HG02798 (cell line): Measurements from ENCODE around the gene JDP2.

Experiments
- ATAC-seq: cut with Tn5 transposase; IDR thresholded peaks from one replicate; pipeline ENCODE4 v1.9.1; 2021; ENCODE audit warnings: mild to moderate bottlenecking; ENCODE audit not compliant: unreplicated experiment, poor library complexity

Gene JDP2

GRCh38 chr14:75504411-75504810, 76.6 kb downstream of the JDP2 start:
- no peak for ATAC-seq

DNA sequence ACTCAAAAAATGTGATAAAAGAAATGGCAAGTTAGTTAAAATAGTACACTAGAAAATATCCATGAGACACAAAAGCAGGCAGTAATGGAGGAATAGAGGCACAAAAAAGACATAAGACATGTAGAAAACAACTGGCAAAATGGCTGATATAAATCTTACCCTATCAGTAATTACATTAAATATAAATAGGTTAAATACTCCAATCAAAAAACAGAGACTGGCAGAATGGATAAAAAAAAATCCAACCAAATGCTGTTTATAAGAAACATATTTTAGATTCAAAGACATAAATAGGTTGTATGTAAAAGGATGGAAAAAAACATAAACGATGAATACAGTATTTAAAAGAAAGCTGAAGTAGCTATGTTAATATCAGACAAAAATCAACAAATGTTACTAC, 79.1 kb downstream of the JDP2 start:
- no peak for ATAC-seq

- ATAC-seq, result no peak
Measured at GRCh38 chr14:75510547-75510946, 82.7 kb downstream of the JDP2 start.

- no peak for ATAC-seq
Measured at GRCh38 chr14:75511201-75511600, 83.4 kb downstream of the JDP2 start.

DNA sequence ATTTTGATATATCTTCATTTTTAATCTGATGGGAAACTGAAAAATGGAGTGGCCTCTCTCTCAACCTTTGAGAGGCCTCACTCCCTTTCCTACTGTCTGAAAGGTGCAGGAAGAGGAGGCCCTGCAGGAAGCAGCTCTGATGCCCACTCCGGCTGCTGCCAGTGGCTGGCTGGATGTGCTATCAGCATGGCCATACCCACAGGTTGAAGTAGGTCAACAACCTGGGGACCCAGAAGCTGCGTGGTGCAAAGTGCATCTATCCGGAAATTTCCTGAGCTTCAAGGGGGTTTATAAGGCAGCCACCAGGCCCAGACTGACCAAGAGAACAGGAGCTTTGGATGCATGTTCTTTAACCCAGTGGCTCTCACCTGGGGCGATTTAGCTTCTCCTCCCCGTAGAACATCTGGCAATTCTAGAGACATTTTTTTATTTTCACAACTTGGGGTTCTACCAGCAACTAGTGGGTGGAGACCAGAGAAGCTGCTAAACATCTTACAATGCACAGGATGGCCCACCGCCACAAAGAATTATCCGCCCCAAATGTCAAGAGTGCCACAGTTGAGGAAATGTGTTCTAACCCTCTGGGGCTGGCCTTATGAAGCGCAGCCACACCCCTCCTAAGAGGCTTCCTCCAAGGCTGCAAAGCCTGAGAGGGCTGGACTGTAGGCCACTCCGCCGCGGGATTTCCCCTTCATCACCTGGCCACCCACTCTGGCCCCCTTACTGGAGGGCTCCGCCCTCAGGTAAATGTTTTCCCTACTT, 86.3 kb downstream of the JDP2 start:
- peak; percentile 56 for ATAC-seq

DNA sequence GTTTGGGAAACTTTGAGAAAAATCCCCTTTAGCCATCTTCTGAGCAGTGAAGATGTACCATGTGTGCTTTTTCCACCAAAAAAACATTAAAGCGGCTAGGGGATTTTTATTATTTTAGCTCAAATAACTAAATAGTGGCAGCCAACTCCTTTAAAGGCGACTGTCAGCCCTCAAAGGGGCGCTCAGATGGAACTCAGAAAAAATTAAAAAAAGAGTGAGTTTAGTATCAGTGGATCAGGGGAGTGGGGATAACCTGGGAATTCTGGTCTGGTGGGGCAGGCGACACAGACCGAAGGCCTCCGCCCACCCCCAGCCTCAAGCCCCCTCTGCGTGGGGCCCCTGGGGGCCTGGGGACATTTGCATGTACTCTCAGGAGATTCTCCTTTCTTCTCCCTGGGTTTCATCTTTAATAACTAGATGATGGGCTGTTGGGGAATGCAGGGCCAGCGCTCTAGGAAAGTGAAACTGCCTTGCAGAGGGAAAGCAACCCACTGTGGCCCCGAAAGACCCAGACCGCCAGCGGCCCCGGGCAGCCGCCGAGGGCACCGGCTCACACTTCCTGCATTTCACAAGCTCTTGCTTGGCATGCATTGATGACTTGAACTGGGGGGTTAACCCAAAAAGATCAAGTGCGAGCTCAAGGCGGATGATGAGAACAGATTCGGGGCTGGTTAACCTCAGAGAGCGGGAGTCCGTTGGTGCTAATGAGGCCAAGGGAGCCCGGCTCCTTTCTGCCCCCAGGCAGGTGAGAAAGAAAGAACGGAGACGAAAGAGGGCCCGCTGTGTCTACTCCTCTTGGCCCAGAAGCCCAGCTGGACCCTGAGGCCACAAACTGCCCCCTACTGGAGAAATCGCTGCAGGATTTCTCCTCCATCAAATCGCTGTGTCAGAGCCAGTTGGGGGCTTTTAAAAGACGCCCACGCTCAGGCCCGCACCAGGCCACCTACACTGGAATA, 87.1 kb downstream of the JDP2 start:
- ATAC-seq, result peak; percentile 42

- ATAC-seq, result peak; percentile 44
Measured at GRCh38 chr14:75515629-75515996, 87.8 kb downstream of the JDP2 start.

GRCh38 chr14:75518625-75519024, 90.8 kb downstream of the JDP2 start:
- no peak for ATAC-seq

DNA sequence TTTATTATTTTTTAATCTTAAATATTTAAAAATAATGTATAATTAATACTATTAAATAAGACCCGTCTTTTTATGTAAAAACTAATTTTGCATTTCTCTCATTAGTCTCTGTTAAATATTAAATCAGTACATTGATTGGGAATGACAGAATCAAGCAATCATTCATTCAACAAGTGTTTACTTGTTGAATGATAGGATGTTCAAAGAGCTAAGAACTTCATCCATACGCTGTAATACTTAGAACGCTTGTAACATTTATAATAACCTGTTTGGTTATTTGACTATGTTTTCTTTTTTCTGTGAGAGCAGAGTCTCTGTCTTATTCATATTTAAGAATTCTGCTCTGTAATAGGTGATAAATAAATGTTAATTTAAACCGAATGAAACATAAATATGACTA, 91.6 kb downstream of the JDP2 start:
- no peak for ATAC-seq

- ATAC-seq, result no peak
Measured at GRCh38 chr14:75519826-75520728, 92.3 kb downstream of the JDP2 start.

DNA sequence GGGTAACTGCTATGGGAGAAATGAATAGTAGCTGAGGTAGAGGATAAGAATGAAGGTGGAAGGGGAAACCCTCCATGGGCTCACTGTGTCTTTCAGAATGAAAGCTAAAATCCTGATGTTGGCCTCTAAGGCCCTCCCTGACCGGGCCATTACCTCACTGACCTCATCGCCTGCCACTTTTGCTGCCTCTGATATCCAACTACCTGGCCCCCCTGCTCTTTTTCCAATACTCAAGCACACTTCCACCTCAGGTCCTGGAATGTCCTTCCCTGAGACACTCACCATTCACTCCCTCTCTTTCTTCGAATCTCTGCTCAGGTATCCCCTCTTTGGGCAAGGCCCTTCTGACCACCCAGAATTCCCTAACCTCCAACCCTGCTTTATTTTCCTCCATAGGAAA, 93.0 kb downstream of the JDP2 start:
- no peak for ATAC-seq

- ATAC-seq, result no peak
Measured at GRCh38 chr14:75521415-75522199, 93.8 kb downstream of the JDP2 start.

- peak; percentile 70 for ATAC-seq
Measured at GRCh38 chr14:75522224-75522982, 94.6 kb downstream of the JDP2 start, which contains the start of gene BATF. Gene BATF, plus strand, starts transcription at chr14:75522469. Its CDS starts 214 bp downstream, at chr14:75522683.

GRCh38 chr14:75522983-75523318, 95.1 kb downstream of the JDP2 start:
- no peak for ATAC-seq
